ENCODE data around the gene LRRC8D. TPM values are rescaled to one million over a fixed set of nuclear protein-coding genes. Genes with fewer than 3 reads are reported as not detected.

The LRRC8D gene
- total and polyA plus RNA-seq, 9 of the 15 experiments (the other 6 are each of a cell fraction or from before 2014, with no cell fraction given): 3.4 to 53.9 (median 15.9) TPM

- Histone ChIP-seq H3K4me3 (no peak overlapping the region), H2AFZ (ENCODE audit: low read depth, low read length) (no peak overlapping the region), H3K4me1 (replicated peaks in 1 of 2; ENCODE audit: control insufficient read depth in 2 of 2, insufficient read depth in 2 of 2, low read length in 2 of 2) (peaks cover 10 to 53% of the 10 kb centered on the region in 2 experiments), H3K4me2 (ENCODE audit: insufficient read depth, low read length) (no peak overlapping the region), H3K79me2 (ENCODE audit: control insufficient read depth, insufficient read depth, low read length) (peaks cover 83% of the 10 kb centered on the region), H4K20me1 (replicated peaks; ENCODE audit: control insufficient read depth, insufficient read depth, low read length) (peaks cover 6% of the 10 kb centered on the region; the same call in 1 of the 2 replicates), H3K36me3 (ENCODE audit: control insufficient read depth, insufficient read depth, low read length) (peaks cover 20% of the 10 kb centered on the region; the same call in 2 of the 3 replicates), H3K9me1 (ENCODE audit: control insufficient read depth, insufficient read depth, low read length) (no peaks in the 10 kb centered on the region), H3K27ac (ENCODE audit: extremely low read depth, low read depth, low read length) (no peak overlapping the region), H3K9ac (ENCODE audit: insufficient read depth in 1 of 2, low read depth in 2 of 2, low read length in 2 of 2) (peak overlapping the region in 1 of 2 experiments; percentile 32; a peak in 1 of 4 replicates), H3K27me3 (ENCODE audit: control insufficient read depth in 2 of 2, insufficient read depth in 2 of 2, low read length in 2 of 2) (no peaks in the 10 kb centered on the region), H3K9me3 (replicated peaks; ENCODE audit: control insufficient read depth, insufficient read depth, low read depth, low read length) (0 out of 2 replicates have a peak, but pooled peaks cover 6% of the 10 kb centered on the region)
- 56% methylated on average over 6 of the region's 7 CpGs for WGBS (ENCODE audit: insufficient coverage, low coverage, missing lambda C conversion rate)
- FAIRE-seq: no peak
- in situ Hi-C loops (cut with MboI): no loop called here
- BruUV-seq (replicated peaks): no TSS peak
- no peak for DNase-seq (ENCODE audit: extremely low read depth in 1 of 4, low spot score in 3 of 4)
- no peak for TF ChIP-seq BRCA1 (IDR thresholded peaks at IDR 0.05)
- TF ChIP-seq BRCA1 (CRISPR knock-in tag; IDR thresholded peaks at IDR 0.05): no peak
- TF ChIP-seq ZNF263 (CRISPR knock-in tag; IDR thresholded peaks at IDR 0.05; ENCODE audit: borderline replicate concordance): no peak
- no peak for TF ChIP-seq CHCHD3 (CRISPR knock-in tag; IDR thresholded peaks at IDR 0.05)
- TF ChIP-seq DACH1 (IDR thresholded peaks at IDR 0.05; ENCODE audit: partially characterized antibody): peak; percentile 34
- no peak for TF ChIP-seq PURB (CRISPR knock-in tag; IDR thresholded peaks at IDR 0.05; ENCODE audit: low read depth)
- intact Hi-C loops (cut with micrococcal nuclease): no loop called here
- peak; percentile 30 for ATAC-seq
- ChIA-PET POLR2A (interaction anchor here (1.0 to 2.1 kb wide), 4 partner anchors 10 to 23 kb away, joined by 3 to 7 read pairs (median 5); partner anchors contain the start of gene LRRC8D), CTCF (ENCODE audit: low intra/inter-chr PET ratio) (no interaction called here)
Observed at GRCh38 chr1:89831462-89832120, 10.8 kb downstream of the LRRC8D start.
